Transverse colon (tissue), 4 donors: ENCODE results near the gene BHLHE40. TPM values are rescaled to one million over a fixed set of nuclear protein-coding genes. Genes with fewer than 3 reads are reported as not detected.

Experiments used
- DNase-seq: peaks from one replicate; pipeline ENCODE4 v3.0.0-alpha.2; 2019
- H3K27ac ChIP-seq, 4 donors: fragments of 200-600 bp; sonication (generic); 2 replicates each; pipeline ENCODE4 v1.5.1; 2016 to 2018; ENCODE audit warnings: inconsistent platforms in 4 of 4
- H3K27me3 ChIP-seq: fragments of 200-600 bp; sonication (generic); 2 replicates; pipeline ENCODE4 v1.5.1; 2017; ENCODE audit warnings: inconsistent platforms
- H3K36me3 ChIP-seq, 4 donors: fragments of 200-600 bp; sonication (generic); 2 replicates each; pipeline ENCODE4 v1.5.1; 2017 to 2019; ENCODE audit warnings: inconsistent platforms in 4 of 4
- H3K4me1 ChIP-seq, 4 donors: fragments of 200-600 bp; sonication (generic); 2 replicates each; pipeline ENCODE4 v1.5.1; 2017 to 2020; ENCODE audit warnings: inconsistent platforms in 4 of 4
- H3K4me3 ChIP-seq, 4 donors: fragments of 200-600 bp; sonication (generic); 1 replicate in 1 of 4; 2 replicates in 3 of 4; pipeline versions ENCODE4 v1.5.1 to v1.6.1; 2017 to 2019; ENCODE audit warnings: inconsistent platforms in 4 of 4
- H3K9me3 ChIP-seq, 2 donors: fragments of 200-600 bp; sonication (generic); 2 replicates each; pipeline ENCODE4 v1.5.1; 2017 to 2019; ENCODE audit warnings: inconsistent platforms in 2 of 2
- CTCF ChIP-seq, 5 experiments: fragments of 200-600 bp in 3 of 5; fragments of 450-650 bp in 2 of 5; sonication (generic) in 3 of 5; IDR thresholded peaks; 1 replicate in 2 of 5; 2 replicates in 3 of 5; pipeline ENCODE4 v1.5.1; 2016 to 2017; ENCODE audit warnings: antibody characterized with exemption in 5 of 5, inconsistent platforms in 3 of 5, mild to moderate bottlenecking in 2 of 5, moderate library complexity in 1 of 5
- EP300 ChIP-seq: sonication (generic); formaldehyde crosslinking; IDR thresholded peaks from one replicate; pipeline ENCODE4 v1.6.1; 2017; ENCODE audit warnings: antibody characterized with exemption, low read depth
- POLR2A ChIP-seq: fragments of 450-650 bp; IDR thresholded peaks from one replicate; pipeline ENCODE4 v1.6.1; 2016; ENCODE audit warnings: antibody characterized with exemption, mild to moderate bottlenecking, moderate library complexity
- POLR2AphosphoS5 ChIP-seq, 3 donors: sonication (generic); formaldehyde crosslinking; IDR thresholded peaks; one replicate each; pipeline ENCODE4 v1.6.1; 2016; ENCODE audit warnings: antibody characterized with exemption in 3 of 3
- WGBS, 2 donors: methylation state at CpG; one replicate each; pipeline ENCODE4 v1.1.5; 2018; ENCODE audit warnings: low coverage in 1 of 2; 5-methylcytosine and 5-hydroxymethylcytosine counted together
- in situ Hi-C, 4 donors: fragments of 200-750 bp; cut with MboI; loops; one replicate each; pipeline versions ENCODE4 v1.15.0 to v1.15.1; 2017; ENCODE audit warnings: low sequenced_read_pairs in 3 of 4, low pct_ligation_motif_present in 1 of 4, low pct_unique_long_range_greater_than_20kb in 1 of 4
- intact Hi-C: fragments of 100-400 bp; cut with DNase I; formaldehyde crosslinking; loops from one replicate; pipeline ENCODE4 v1.15.1; 2023; ENCODE audit warnings: low total_unique reads
- total RNA-seq, 4 donors: library from RNA; depleted of rRNA; stranded (reverse); fragments of >200 nt; gene quantifications; one replicate each; pipeline ENCODE4 v1.1.0, GENCODE V29; 2016

Gene BHLHE40
- total RNA-seq, 4 donors from 2014 or later: 13.4 to 50.9 (median 18.0) TPM

- DNase-seq: peak; percentile 47
- Histone ChIP-seq H3K27me3 (no peaks in the 10 kb centered on the region), H3K27ac (no peak overlapping the region), H3K36me3 (no peaks in the 10 kb centered on the region), H3K9me3 (no peaks in the 10 kb centered on the region), H3K4me3 (no peak overlapping the region), H3K4me1 (peaks cover 8 to 39% (median 22%) of the 10 kb centered on the region in 4 donors)
- 82 to 86% methylated on average over 9 to 19 of the region's 19 CpGs for WGBS, 2 donors
- intact Hi-C loops (no loop called here), in situ Hi-C loops (no loop called here)
- no peak for TF ChIP-seq POLR2AphosphoS5 (IDR thresholded peaks at IDR 0.05)
- TF ChIP-seq POLR2A: no peak
- no peak for TF ChIP-seq CTCF (IDR thresholded peaks at IDR 0.05)
- no peak for TF ChIP-seq EP300
Observed at GRCh38 chr3:5019411-5020241, 40.4 kb downstream of the BHLHE40 start.

GRCh38 chr3:5020242-5020722, 41.0 kb downstream of the BHLHE40 start:
- no peaks in the 10 kb centered on the region for H3K27me3 ChIP-seq
- WGBS, 2 donors: 66 to 74% methylated on average over 3 to 7 of the region's 7 CpGs
- no peak overlapping the region for H3K4me3 ChIP-seq
- in situ Hi-C loops (no loop called here), intact Hi-C loops (no loop called here)
- H3K9me3 ChIP-seq: no peaks in the 10 kb centered on the region
- TF ChIP-seq CTCF (IDR thresholded peaks at IDR 0.05): no peak
- TF ChIP-seq POLR2A: no peak
- TF ChIP-seq EP300: no peak
- no peak for TF ChIP-seq POLR2AphosphoS5 (IDR thresholded peaks at IDR 0.05)
- peaks cover 8 to 39% (median 22%) of the 10 kb centered on the region in 4 donors for H3K4me1 ChIP-seq
- H3K27ac ChIP-seq: no peak overlapping the region
- no peaks in the 10 kb centered on the region for H3K36me3 ChIP-seq
- no peak for DNase-seq

GRCh38 chr3:5021116-5022092, 42.2 kb downstream of the BHLHE40 start:
- TF ChIP-seq POLR2A: no peak
- TF ChIP-seq POLR2AphosphoS5 (IDR thresholded peaks at IDR 0.05): no peak
- TF ChIP-seq CTCF (IDR thresholded peaks at IDR 0.05): no peak
- TF ChIP-seq EP300: no peak
- Histone ChIP-seq H3K27me3 (no peaks in the 10 kb centered on the region), H3K9me3 (no peaks in the 10 kb centered on the region), H3K4me3 (no peak overlapping the region), H3K27ac (no peak overlapping the region), H3K4me1 (peaks cover 9 to 42% (median 22%) of the 10 kb centered on the region in 4 donors), H3K36me3 (no peaks in the 10 kb centered on the region)
- 88 to 92% methylated on average over 12 to 17 of the region's 17 CpGs for WGBS, 2 donors
- in situ Hi-C loops (no loop called here), intact Hi-C loops (no loop called here)
- DNase-seq: no peak
